Measurements from ENCODE around the gene PROZ. TPM values are rescaled to one million over a fixed set of nuclear protein-coding genes. Genes with fewer than 3 reads are reported as not detected.

Gene PROZ
- total and polyA plus RNA-seq, 2 of the 13 experiments (the other 11 are each of a cell fraction or from before 2014, with no cell fraction given) = 5.6 to 22.5 TPM

DNA sequence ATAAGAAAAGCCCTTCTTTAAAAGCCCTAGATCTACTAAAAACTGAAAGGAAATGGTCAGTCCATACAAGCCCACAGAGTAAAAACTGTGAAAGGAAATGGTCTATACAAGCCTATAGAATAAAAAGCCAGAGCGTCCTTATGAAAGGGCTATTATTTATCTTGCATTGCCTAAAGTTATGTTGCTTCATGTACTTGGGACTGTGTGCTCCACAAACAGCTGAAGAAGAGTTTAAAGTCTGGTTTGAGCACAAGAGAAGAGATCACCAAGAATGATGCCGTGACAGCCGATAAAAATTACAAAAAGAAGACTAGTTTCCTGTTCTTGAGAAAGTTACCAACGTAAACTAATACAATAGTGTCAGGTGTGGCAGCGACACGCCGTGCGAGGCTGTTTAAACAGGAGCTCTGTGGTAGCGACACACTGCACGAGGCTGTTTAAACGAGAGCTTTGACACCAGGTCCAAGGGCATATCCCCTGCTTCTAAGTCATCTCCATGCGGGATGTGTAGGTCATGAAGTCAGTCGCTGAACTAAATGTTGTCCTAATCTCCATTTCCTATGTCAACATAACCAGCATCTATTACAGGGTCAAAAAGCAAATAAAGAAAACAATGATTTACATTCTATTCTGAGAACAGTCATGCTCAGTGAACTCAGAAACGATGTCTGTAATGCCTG lies 25.1 kb downstream of the PROZ start (continued):
- TF ChIP-seq, protein P1, sequence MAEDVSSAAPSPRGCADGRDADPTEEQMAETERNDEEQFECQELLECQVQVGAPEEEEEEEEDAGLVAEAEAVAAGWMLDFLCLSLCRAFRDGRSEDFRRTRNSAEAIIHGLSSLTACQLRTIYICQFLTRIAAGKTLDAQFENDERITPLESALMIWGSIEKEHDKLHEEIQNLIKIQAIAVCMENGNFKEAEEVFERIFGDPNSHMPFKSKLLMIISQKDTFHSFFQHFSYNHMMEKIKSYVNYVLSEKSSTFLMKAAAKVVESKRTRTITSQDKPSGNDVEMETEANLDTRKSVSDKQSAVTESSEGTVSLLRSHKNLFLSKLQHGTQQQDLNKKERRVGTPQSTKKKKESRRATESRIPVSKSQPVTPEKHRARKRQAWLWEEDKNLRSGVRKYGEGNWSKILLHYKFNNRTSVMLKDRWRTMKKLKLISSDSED (CRISPR knock-in tag; IDR thresholded peaks at IDR 0.05) = no peak
- TF ChIP-seq ZNF441 (CRISPR knock-in tag; IDR thresholded peaks at IDR 0.05; ENCODE audit: borderline replicate concordance) = no peak

- ChIA-PET CTCF (ENCODE audit: low intra/inter-chr PET ratio, low total read pairs) (no interaction called here), POLR2A (interaction anchor here (1.3 to 2.4 kb wide), 2 partner anchors 13 to 15 kb away, joined by 3 to 10 read pairs; no protein-coding TSS in a partner anchor)
- H3K4me1 ChIP-seq (ENCODE audit: insufficient read depth, low read length) = peaks cover 30% of the 10 kb centered on the region
- H3K27me3 ChIP-seq (ENCODE audit: control insufficient read depth in 1 of 2, insufficient read depth in 2 of 2, low read length in 2 of 2) = no peaks in the 10 kb centered on the region
- WGBS (ENCODE audit: low lambda C conversion rate) = 94% methylated on average over 17 of the region's 22 CpGs
- no TSS peak for BruUV-seq (replicated peaks)
- H3K4me2 ChIP-seq (ENCODE audit: low read depth, low read length) = no peak overlapping the region
- in situ Hi-C loops (cut with HindIII; ENCODE audit: extremely low pct_ligation_motif_present, low pct_unique_long_range_greater_than_20kb) = no loop called here
- H4K20me1 ChIP-seq (ENCODE audit: insufficient read depth, low read length) = no peaks in the 10 kb centered on the region; the same call in 1 of the 2 replicates
- FAIRE-seq (no peak), DNase-seq (ENCODE audit: low spot score) (no peak), ATAC-seq (no peak)
- peaks cover 4% of the 10 kb centered on the region for H3K79me2 ChIP-seq (ENCODE audit: insufficient read depth, low read length)
- H3K27ac ChIP-seq (ENCODE audit: extremely low read length, insufficient read depth, low read length) = peak overlapping the region; percentile 87
- intact Hi-C loops (cut with micrococcal nuclease; ENCODE audit: unreplicated experiment) = loop anchor here (5.0 kb wide), 1 partner anchor 63 kb away; the partner anchor contains the start of gene F10
- no peak overlapping the region for H2AFZ ChIP-seq (ENCODE audit: low read length)
- H3K9me3 ChIP-seq (ENCODE audit: low read length) = no peaks in the 10 kb centered on the region
- TF ChIP-seq SNAI1 (CRISPR knock-in tag; IDR thresholded peaks at IDR 0.05; ENCODE audit: borderline replicate concordance) = no peak
- TF ChIP-seq MED1 (CRISPR knock-in tag; IDR thresholded peaks at IDR 0.05) = no peak
- TF ChIP-seq JUN (CRISPR knock-in tag; IDR thresholded peaks at IDR 0.05) = no peak
- TF ChIP-seq ZNF619 (CRISPR knock-in tag; IDR thresholded peaks at IDR 0.05) = no peak
- TF ChIP-seq, protein P2, sequence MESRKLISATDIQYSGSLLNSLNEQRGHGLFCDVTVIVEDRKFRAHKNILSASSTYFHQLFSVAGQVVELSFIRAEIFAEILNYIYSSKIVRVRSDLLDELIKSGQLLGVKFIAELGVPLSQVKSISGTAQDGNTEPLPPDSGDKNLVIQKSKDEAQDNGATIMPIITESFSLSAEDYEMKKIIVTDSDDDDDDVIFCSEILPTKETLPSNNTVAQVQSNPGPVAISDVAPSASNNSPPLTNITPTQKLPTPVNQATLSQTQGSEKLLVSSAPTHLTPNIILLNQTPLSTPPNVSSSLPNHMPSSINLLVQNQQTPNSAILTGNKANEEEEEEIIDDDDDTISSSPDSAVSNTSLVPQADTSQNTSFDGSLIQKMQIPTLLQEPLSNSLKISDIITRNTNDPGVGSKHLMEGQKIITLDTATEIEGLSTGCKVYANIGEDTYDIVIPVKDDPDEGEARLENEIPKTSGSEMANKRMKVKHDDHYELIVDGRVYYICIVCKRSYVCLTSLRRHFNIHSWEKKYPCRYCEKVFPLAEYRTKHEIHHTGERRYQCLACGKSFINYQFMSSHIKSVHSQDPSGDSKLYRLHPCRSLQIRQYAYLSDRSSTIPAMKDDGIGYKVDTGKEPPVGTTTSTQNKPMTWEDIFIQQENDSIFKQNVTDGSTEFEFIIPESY (CRISPR knock-in tag; IDR thresholded peaks at IDR 0.05) = 0 out of 2 replicates have a peak, but pooled peaks have one; percentile 15
- no peak for TF ChIP-seq GZF1 (CRISPR knock-in tag; IDR thresholded peaks at IDR 0.05)
- no peak overlapping the region; a peak in 1 of 6 replicates for H3K4me3 ChIP-seq (replicated peaks in 1 of 3; ENCODE audit: insufficient read depth in 1 of 3, low read depth in 2 of 3, low read length in 3 of 3)
- peaks cover 24 to 60% of the 10 kb centered on the region in 2 experiments for H3K36me3 ChIP-seq (replicated peaks in 1 of 2; ENCODE audit: control insufficient read depth in 1 of 2, insufficient read depth in 2 of 2, low read length in 2 of 2)
- no peak overlapping the region; the same call in 1 of the 2 replicates for H3K9ac ChIP-seq (ENCODE audit: insufficient read depth, low read depth, low read length)
These were observed 26.4 kb downstream of the PROZ start for GRCh38 chr13:113184568-113185440.

Measured in HepG2 (cell line).